DND-41 (cell line): ENCODE data around the gene DPF1.

Experiments
- EZH2 ChIP-seq: IDR thresholded peaks from 3 replicates; pipeline ENCODE4 v1.6.1; 2012; ENCODE audit warnings: borderline replicate concordance, low read depth, mild to moderate bottlenecking, moderate library complexity, low read length, inconsistent platforms; ENCODE audit not compliant: severe bottlenecking
- TF ChIP-seq, protein P1 (sequence below): IDR thresholded peaks from 2 replicates; pipeline ENCODE4 v1.5.1; 2012; ENCODE audit warnings: borderline replicate concordance, low read length, moderate library complexity, mild to moderate bottlenecking; ENCODE audit not compliant: poor library complexity, severe bottlenecking; ENCODE audit errors: extremely low read depth

DNA sequence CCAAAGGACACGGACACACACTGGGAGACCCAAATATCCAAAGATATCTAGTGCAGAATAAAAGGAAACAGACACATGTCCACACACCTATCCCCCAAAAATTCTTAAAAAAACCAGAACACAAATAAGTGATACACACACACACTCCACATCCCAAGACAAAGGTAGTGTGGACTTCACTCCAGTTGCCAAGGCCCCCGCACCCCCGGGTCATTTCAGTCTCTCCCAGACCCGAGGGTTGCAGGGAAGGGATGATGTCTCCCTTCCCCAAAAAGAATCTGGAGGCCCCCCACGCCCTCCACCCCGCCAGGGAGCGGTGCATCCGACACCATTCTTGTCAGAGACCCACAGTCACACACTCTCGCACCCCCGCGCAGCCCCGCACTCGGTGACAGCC lies 407 bp downstream of the DPF1 start:
- TF ChIP-seq EZH2: no peak
- TF ChIP-seq, protein P1, sequence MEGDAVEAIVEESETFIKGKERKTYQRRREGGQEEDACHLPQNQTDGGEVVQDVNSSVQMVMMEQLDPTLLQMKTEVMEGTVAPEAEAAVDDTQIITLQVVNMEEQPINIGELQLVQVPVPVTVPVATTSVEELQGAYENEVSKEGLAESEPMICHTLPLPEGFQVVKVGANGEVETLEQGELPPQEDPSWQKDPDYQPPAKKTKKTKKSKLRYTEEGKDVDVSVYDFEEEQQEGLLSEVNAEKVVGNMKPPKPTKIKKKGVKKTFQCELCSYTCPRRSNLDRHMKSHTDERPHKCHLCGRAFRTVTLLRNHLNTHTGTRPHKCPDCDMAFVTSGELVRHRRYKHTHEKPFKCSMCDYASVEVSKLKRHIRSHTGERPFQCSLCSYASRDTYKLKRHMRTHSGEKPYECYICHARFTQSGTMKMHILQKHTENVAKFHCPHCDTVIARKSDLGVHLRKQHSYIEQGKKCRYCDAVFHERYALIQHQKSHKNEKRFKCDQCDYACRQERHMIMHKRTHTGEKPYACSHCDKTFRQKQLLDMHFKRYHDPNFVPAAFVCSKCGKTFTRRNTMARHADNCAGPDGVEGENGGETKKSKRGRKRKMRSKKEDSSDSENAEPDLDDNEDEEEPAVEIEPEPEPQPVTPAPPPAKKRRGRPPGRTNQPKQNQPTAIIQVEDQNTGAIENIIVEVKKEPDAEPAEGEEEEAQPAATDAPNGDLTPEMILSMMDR: no peak
